IMR-90 (cell line): ENCODE results near the gene MYL11. TPM values are rescaled to one million over a fixed set of nuclear protein-coding genes. Genes with fewer than 3 reads are reported as not detected.

Experiments used
- ATAC-seq: fragments of 200-7000 bp; cut with Tn5 transposase; 2 replicates; pipeline ENCODE4 v1.9.1; 2020; ENCODE audit warnings: low read depth, mild to moderate bottlenecking, moderate library complexity
- BruUV-seq: library from RNA; stranded (reverse); fragments of 400-500 nt; replicated peaks from 2 replicates; lab custom pipeline; 2021; lab: Mats Ljungman, UMichigan
- CTCF ChIA-PET: fragments of 300-600 bp; formaldehyde crosslinking; extraction: SDS; loops from one replicate; lab custom pipeline; 2021; ENCODE audit warnings: antibody characterized with exemption; lab: Yijun Ruan, JAX
- POLR2A ChIA-PET: fragments of 300-600 bp; sonication (Branson Sonifier 250); formaldehyde crosslinking; loops from one replicate; lab custom pipeline; 2022; ENCODE audit warnings: antibody characterized with exemption; ENCODE audit not compliant: unreplicated experiment; lab: Charles Lee
- DNase-seq: peaks from one replicate; pipeline ENCODE4 v3.0.0; 2013
- H2AFZ ChIP-seq: replicated peaks from 2 replicates; pipeline ENCODE3; 2013; ENCODE audit warnings: low read length, mild to moderate bottlenecking; ENCODE audit not compliant: poor library complexity
- H2AK5ac ChIP-seq: 2 replicates; pipeline ENCODE4 v1.6.1; 2013; ENCODE audit warnings: low read depth, low read length, inconsistent platforms
- H2AK9ac ChIP-seq: replicated peaks from 2 replicates; pipeline ENCODE3; 2013; ENCODE audit warnings: mild to moderate bottlenecking, low read depth, low read length, moderate library complexity; ENCODE audit not compliant: poor library complexity
- H2BK120ac ChIP-seq: 2 replicates; pipeline ENCODE4 v1.6.1; 2013; ENCODE audit warnings: low read depth, low read length, inconsistent platforms
- H2BK15ac ChIP-seq: 3 replicates; pipeline ENCODE4 v1.6.1; 2013; ENCODE audit warnings: low read depth, low read length, inconsistent platforms
- H2BK20ac ChIP-seq: 2 replicates; pipeline ENCODE4 v1.6.1; 2013; ENCODE audit warnings: low read depth, mild to moderate bottlenecking, inconsistent platforms, low read length, moderate library complexity
- H2BK5ac ChIP-seq: 2 replicates; pipeline ENCODE4 v1.6.1; 2013; ENCODE audit warnings: mild to moderate bottlenecking, low read depth, low read length, inconsistent platforms; ENCODE audit not compliant: poor library complexity, severe bottlenecking
- H3K14ac ChIP-seq: replicated peaks from 2 replicates; pipeline ENCODE4 v1.6.1; 2013; ENCODE audit warnings: low read depth, low read length, inconsistent platforms
- H3K18ac ChIP-seq: 2 replicates; pipeline ENCODE4 v1.6.1; 2013; ENCODE audit warnings: low read depth, low read length, control low read depth
- H3K23ac ChIP-seq: 2 replicates; pipeline ENCODE4 v1.6.1; 2013; ENCODE audit warnings: low read depth, low read length, inconsistent platforms
- H3K27ac ChIP-seq: 2 replicates; pipeline ENCODE4 v1.5.1; 2013; ENCODE audit warnings: mild to moderate bottlenecking, control low read depth, low read length; ENCODE audit not compliant: insufficient read depth
- H3K27me3 ChIP-seq: 2 replicates; pipeline ENCODE4 v1.6.1; 2013; ENCODE audit warnings: low read length; ENCODE audit not compliant: control insufficient read depth, insufficient read depth
- H3K36me3 ChIP-seq: 2 replicates; pipeline ENCODE4 v1.6.1; 2013; ENCODE audit warnings: low read length, mixed read lengths; ENCODE audit not compliant: control insufficient read depth, insufficient read depth
- H3K4ac ChIP-seq: 2 replicates; pipeline ENCODE4 v1.6.1; 2013; ENCODE audit warnings: low read depth, low read length, inconsistent platforms
- H3K4me1 ChIP-seq: 2 replicates; pipeline ENCODE4 v1.6.1; 2013; ENCODE audit warnings: low read length, mixed read lengths; ENCODE audit not compliant: control insufficient read depth, insufficient read depth
- H3K4me2 ChIP-seq: 2 replicates; pipeline ENCODE4 v1.6.1; 2013; ENCODE audit warnings: low read depth, mild to moderate bottlenecking, control low read depth, low read length, moderate library complexity
- H3K4me3 ChIP-seq: 2 replicates; pipeline ENCODE4 v1.5.1; 2013; ENCODE audit warnings: low read depth, mild to moderate bottlenecking, control low read depth, low read length, moderate library complexity; ENCODE audit not compliant: insufficient read depth
- H3K56ac ChIP-seq: 2 replicates; pipeline ENCODE4 v1.6.1; 2013; ENCODE audit warnings: low read length, inconsistent platforms; ENCODE audit not compliant: insufficient read depth; ENCODE audit errors: extremely low read depth
- H3K79me1 ChIP-seq, 2 experiments: 2 replicates each; pipeline ENCODE4 v1.6.1; 2013; ENCODE audit warnings: low read length in 2 of 2, inconsistent platforms in 1 of 2, low read depth in 1 of 2
- H3K9ac ChIP-seq: 2 replicates; pipeline ENCODE4 v1.6.1; 2013; ENCODE audit warnings: low read depth, low read length, control low read depth
- H3K9me1 ChIP-seq: 2 replicates; pipeline ENCODE4 v1.6.1; 2013; ENCODE audit warnings: low read length, inconsistent platforms; ENCODE audit not compliant: insufficient read depth
- H3K9me3 ChIP-seq: 2 replicates; pipeline ENCODE4 v1.6.1; 2013; ENCODE audit warnings: low read length; ENCODE audit not compliant: control insufficient read depth, insufficient read depth
- H4K20me1 ChIP-seq: 2 replicates; pipeline ENCODE4 v1.6.1; 2013; ENCODE audit warnings: low read length, inconsistent platforms; ENCODE audit not compliant: insufficient read depth
- H4K5ac ChIP-seq: 2 replicates; pipeline ENCODE4 v1.6.1; 2013; ENCODE audit warnings: mild to moderate bottlenecking, low read depth, low read length, control low read depth
- H4K8ac ChIP-seq, 2 experiments: 2 replicates each; pipeline ENCODE4 v1.6.1; 2013; ENCODE audit warnings: low read depth in 2 of 2, low read length in 2 of 2, control low read depth in 1 of 2, inconsistent platforms in 1 of 2
- H4K91ac ChIP-seq: 2 replicates; pipeline ENCODE4 v1.6.1; 2013; ENCODE audit warnings: low read depth, low read length, inconsistent platforms; ENCODE audit not compliant: insufficient read depth
- CTCF ChIP-seq: conservative IDR thresholded peaks from 2 replicates; pipeline ENCODE4 v1.5.1; 2012; ENCODE audit warnings: mild to moderate bottlenecking, low read depth, low read length, improper control_type of control experiment
- WGBS, 2 experiments: methylation state at CpG; one replicate each; pipeline versions ENCODE4 v1.1.5 to v1.1.7; 2013; ENCODE audit warnings: missing lambda C conversion rate in 2 of 2; ENCODE audit not compliant: insufficient read length in 1 of 2; ENCODE audit errors: extremely low coverage in 2 of 2; 5-methylcytosine and 5-hydroxymethylcytosine counted together
- dilution Hi-C: fragments of 300-500 bp; cut with HindIII; formaldehyde crosslinking; loops from one replicate; pipeline ENCODE4 v1.14.3; 2018; ENCODE audit warnings: low sequenced_read_pairs; ENCODE audit not compliant: unreplicated experiment
- in situ Hi-C: fragments of 300-500 bp; cut with MboI; formaldehyde crosslinking; loops from 3 replicates; pipeline ENCODE4 v1.14.3; 2019; ENCODE audit warnings: low sequenced_read_pairs, inconsistent platforms, mixed read lengths
- intact Hi-C: fragments of 100-400 bp; cut with micrococcal nuclease; formaldehyde crosslinking; loops from 2 replicates; pipeline ENCODE4 v1.10.0; 2022
- polyA plus RNA-seq, 3 experiments: library from polyadenylated mRNA; depleted of rRNA; stranded (reverse); fragments of >200 nt; gene quantifications; 2 replicates each; pipeline ENCODE4 v1.2.3, GENCODE V29; 2012; ENCODE audit warnings: low replicate concordance in 1 of 3
- total RNA-seq: library from RNA; depleted of rRNA; stranded (reverse); fragments of >200 nt; gene quantifications from 2 replicates; pipeline ENCODE4 v1.2.3, GENCODE V29; 2012

MYL11 gene
- total and polyA plus RNA-seq, 2 of the 4 experiments (the other 2 are of a cell fraction): 1.1 TPM; not detected in 1

DNA sequence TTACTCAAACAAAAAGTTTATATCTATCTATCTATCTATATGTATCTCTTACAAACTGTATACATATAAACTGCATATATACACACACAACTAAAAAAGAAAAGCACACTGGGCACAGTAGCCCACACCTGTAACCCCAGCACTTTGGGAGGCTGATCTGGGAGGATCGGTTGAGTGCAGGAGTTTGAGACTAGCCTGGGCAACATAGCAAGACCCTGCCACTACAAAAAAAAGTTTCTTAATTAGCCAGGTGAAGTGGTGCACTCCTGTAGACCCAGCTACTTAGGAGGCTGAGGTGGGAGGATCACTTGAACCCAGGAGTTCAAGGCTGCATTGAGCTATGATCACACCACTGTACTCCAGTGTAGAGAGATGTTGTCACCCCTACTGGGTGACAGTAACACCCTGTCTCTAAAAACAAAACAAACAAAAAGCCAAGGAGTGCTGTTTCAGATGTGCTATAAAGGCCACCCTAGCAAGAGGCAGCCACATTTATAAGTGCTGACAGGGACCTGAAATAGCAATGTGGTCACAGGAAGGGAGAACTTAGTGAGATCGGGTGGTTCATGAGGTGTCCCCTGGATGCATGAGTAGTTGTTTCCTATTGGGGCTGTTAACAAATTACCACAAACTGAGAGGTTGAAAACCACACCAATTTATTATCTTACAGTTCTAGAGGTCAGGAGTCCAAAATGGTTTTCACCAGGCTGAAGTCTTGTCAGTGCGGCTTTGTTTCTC is 24.3 kb upstream of the MYL11 start:
- no peak overlapping the region for H3K4ac ChIP-seq
- ChIA-PET CTCF (interaction anchor here (0.7 kb wide), 1 partner anchor 9 kb away, joined by 4 read pairs; no protein-coding TSS in a partner anchor), POLR2A (interaction anchor here (0.6 kb wide), 1 partner anchor 9 kb away, joined by 4 read pairs; no protein-coding TSS in a partner anchor)
- H3K23ac ChIP-seq: no peak overlapping the region
- no peak overlapping the region for H2BK15ac ChIP-seq
- no peak overlapping the region for H3K4me2 ChIP-seq
- DNase-seq (no peak), ATAC-seq (no peak)
- peaks cover 3% of the 10 kb centered on the region; the same call in 1 of the 2 replicates for H3K4me1 ChIP-seq
- no peak overlapping the region for H2BK120ac ChIP-seq
- H3K4me3 ChIP-seq: no peak overlapping the region
- peaks cover 2% of the 10 kb centered on the region; the same call in 1 of the 2 replicates for H3K9me1 ChIP-seq
- H2AFZ ChIP-seq: no peak overlapping the region
- no peak overlapping the region for H2BK20ac ChIP-seq
- no TSS peak for BruUV-seq
- dilution Hi-C loops (no loop called here), intact Hi-C loops (no loop called here), in situ Hi-C loops (no loop called here)
- peaks cover 17% of the 10 kb centered on the region; the same call in 1 of the 2 replicates for H4K20me1 ChIP-seq
- H3K27me3 ChIP-seq: no peaks in the 10 kb centered on the region
- H2BK5ac ChIP-seq: no peak overlapping the region
- no peak overlapping the region for H3K18ac ChIP-seq
- peaks cover 27% of the 10 kb centered on the region for H3K36me3 ChIP-seq
- no peak overlapping the region for H3K27ac ChIP-seq
- no peak overlapping the region for H3K9ac ChIP-seq
- no peak overlapping the region for H3K14ac ChIP-seq
- no peak overlapping the region for H2AK5ac ChIP-seq
- H3K9me3 ChIP-seq: no peaks in the 10 kb centered on the region
- H4K8ac ChIP-seq: no peak overlapping the region
- no peak overlapping the region for H4K5ac ChIP-seq
- H3K79me1 ChIP-seq: peaks cover 0 to 56% of the 10 kb centered on the region in 2 experiments; a peak in 2 of 4 replicates
- H2AK9ac ChIP-seq: no peak overlapping the region
- WGBS, 2 experiments: no CpG with 5 or more reads among the region's 3 CpGs
- no peak overlapping the region for H4K91ac ChIP-seq
- no peak overlapping the region for H3K56ac ChIP-seq
- no peak for TF ChIP-seq CTCF
